GM12892 (cell line): ENCODE results near the gene PHF12.

Experiments used
- POLR2A ChIP-seq: IDR thresholded peaks from 2 replicates; pipeline ENCODE4 v1.6.1; 2011; ENCODE audit warnings: low read depth, low read length, control low read depth
- POLR2AphosphoS5 ChIP-seq: IDR thresholded peaks from 2 replicates; pipeline ENCODE4 v1.6.1; 2011; ENCODE audit warnings: low read depth, low read length, control low read depth

DNA sequence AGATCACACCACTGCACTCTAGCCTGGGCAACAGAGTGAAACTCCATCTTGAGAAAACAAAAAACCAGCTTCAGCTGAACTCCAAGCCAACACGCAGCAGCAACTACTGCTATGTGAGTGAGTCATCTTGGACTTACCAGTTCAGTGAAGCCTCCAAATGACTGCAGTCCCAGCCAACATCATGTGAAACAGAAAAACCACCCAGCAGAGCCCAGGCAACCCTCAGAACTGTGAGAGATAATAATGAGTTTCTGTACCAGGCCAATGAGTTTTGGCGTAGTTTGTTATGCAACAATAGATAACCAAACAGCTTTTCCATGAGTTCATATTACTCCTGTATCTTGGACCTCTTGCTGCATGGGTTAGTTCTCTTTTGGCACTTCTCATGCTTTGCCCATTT, 23.3 kb downstream of the PHF12 start:
- TF ChIP-seq POLR2A (no peak), POLR2AphosphoS5 (no peak)
